Measurements from ENCODE around the gene FBXO38.

The FBXO38 gene

GRCh38 chr5:148454576-148454975 is 70.8 kb downstream of the FBXO38 start:
- H3F3A ChIP-seq (ENCODE audit: insufficient read depth, low read length) = no peaks in the 10 kb centered on the region
- no peaks in the 10 kb centered on the region for H3K79me2 ChIP-seq (ENCODE audit: insufficient read depth, low read length)
- TF ChIP-seq CTCF (IDR thresholded peaks at IDR 0.05; ENCODE audit: low read length) (no peak), EZH2 (IDR thresholded peaks at IDR 0.05; ENCODE audit: borderline replicate concordance, low read length) (no peak)
- no peaks in the 10 kb centered on the region for H4K20me1 ChIP-seq (ENCODE audit: insufficient read depth, low read length)
- no peaks in the 10 kb centered on the region for H3K4me1 ChIP-seq (ENCODE audit: insufficient read depth, low read length, severe bottlenecking)
- H3K9me3 ChIP-seq (ENCODE audit: low read length) = no peaks in the 10 kb centered on the region
- H2AFZ ChIP-seq (ENCODE audit: low read length) = no peak overlapping the region
- H3K4me2 ChIP-seq (ENCODE audit: low read length) = no peak overlapping the region
- no peaks in the 10 kb centered on the region for H3K27me3 ChIP-seq (ENCODE audit: insufficient read depth, low read length)
- H3K9ac ChIP-seq (ENCODE audit: low read length) = no peak overlapping the region
- no peaks in the 10 kb centered on the region for H3K36me3 ChIP-seq (ENCODE audit: insufficient read depth, low read length)
- H3K27ac ChIP-seq (ENCODE audit: low read depth, low read length, poor library complexity, severe bottlenecking) = no peak overlapping the region
- H3K4me3 ChIP-seq (ENCODE audit: low read depth, low read length, poor library complexity, severe bottlenecking) = no peak overlapping the region
- no peaks in the 10 kb centered on the region for H3K9me2 ChIP-seq (ENCODE audit: low read depth, low read length)

- Histone ChIP-seq H3K4me1 (ENCODE audit: insufficient read depth, low read length, severe bottlenecking) (no peaks in the 10 kb centered on the region), H3K4me2 (ENCODE audit: low read length) (no peak overlapping the region), H3K27me3 (ENCODE audit: insufficient read depth, low read length) (no peaks in the 10 kb centered on the region), H3K9ac (ENCODE audit: low read length) (no peak overlapping the region), H3K9me3 (ENCODE audit: low read length) (no peaks in the 10 kb centered on the region), H3K36me3 (ENCODE audit: insufficient read depth, low read length) (no peaks in the 10 kb centered on the region), H3K9me2 (ENCODE audit: low read depth, low read length) (no peaks in the 10 kb centered on the region), H3K4me3 (ENCODE audit: low read depth, low read length, poor library complexity, severe bottlenecking) (no peak overlapping the region), H3K79me2 (ENCODE audit: insufficient read depth, low read length) (no peaks in the 10 kb centered on the region), H4K20me1 (ENCODE audit: insufficient read depth, low read length) (no peaks in the 10 kb centered on the region), H2AFZ (ENCODE audit: low read length) (no peak overlapping the region), H3K27ac (ENCODE audit: low read depth, low read length, poor library complexity, severe bottlenecking) (no peak overlapping the region), H3F3A (ENCODE audit: insufficient read depth, low read length) (no peaks in the 10 kb centered on the region)
- TF ChIP-seq EZH2 (IDR thresholded peaks at IDR 0.05; ENCODE audit: borderline replicate concordance, low read length) (no peak), CTCF (IDR thresholded peaks at IDR 0.05; ENCODE audit: low read length) (no peak)
These were observed 71.4 kb downstream of the FBXO38 start for GRCh38 chr5:148455185-148455584.

GRCh38 chr5:148457183-148457620 is 73.4 kb downstream of the FBXO38 start:
- Histone ChIP-seq H4K20me1 (ENCODE audit: insufficient read depth, low read length) (no peaks in the 10 kb centered on the region), H3K4me2 (ENCODE audit: low read length) (no peak overlapping the region), H3K9ac (ENCODE audit: low read length) (no peak overlapping the region), H3F3A (ENCODE audit: insufficient read depth, low read length) (no peaks in the 10 kb centered on the region), H3K36me3 (ENCODE audit: insufficient read depth, low read length) (no peaks in the 10 kb centered on the region), H3K9me3 (ENCODE audit: low read length) (no peaks in the 10 kb centered on the region), H3K79me2 (ENCODE audit: insufficient read depth, low read length) (no peaks in the 10 kb centered on the region), H3K27me3 (ENCODE audit: insufficient read depth, low read length) (no peaks in the 10 kb centered on the region), H3K9me2 (ENCODE audit: low read depth, low read length) (no peaks in the 10 kb centered on the region), H3K4me3 (ENCODE audit: low read depth, low read length, poor library complexity, severe bottlenecking) (no peak overlapping the region), H2AFZ (ENCODE audit: low read length) (no peak overlapping the region), H3K4me1 (ENCODE audit: insufficient read depth, low read length, severe bottlenecking) (no peaks in the 10 kb centered on the region), H3K27ac (ENCODE audit: low read depth, low read length, poor library complexity, severe bottlenecking) (no peak overlapping the region)
- TF ChIP-seq CTCF (IDR thresholded peaks at IDR 0.05; ENCODE audit: low read length) (peak; percentile 65), EZH2 (IDR thresholded peaks at IDR 0.05; ENCODE audit: borderline replicate concordance, low read length) (no peak)
